GM23338 (cell line): ENCODE results near the gene HK1.

Experiments
- CREB1 ChIP-seq: fragments of 250-450 bp; sonication (Bioruptor Pico); IDR thresholded peaks from 2 replicates; pipeline ENCODE4 v1.5.0; 2020; ENCODE audit warnings: low read depth, mild to moderate bottlenecking, moderate library complexity
- EZH2 ChIP-seq: fragments of 200-600 bp; sonication (generic); IDR thresholded peaks from one replicate; pipeline ENCODE4 v1.8.0; 2017; ENCODE audit warnings: antibody characterized with exemption, mild to moderate bottlenecking, low read depth; ENCODE audit not compliant: unreplicated experiment
- EZH2phosphoT487 ChIP-seq: fragments of 200-600 bp; sonication (generic); IDR thresholded peaks from one replicate; pipeline ENCODE4 v1.8.1; 2018; ENCODE audit warnings: antibody characterized with exemption; ENCODE audit not compliant: unreplicated experiment
- JUNB ChIP-seq: IDR thresholded peaks from one replicate; pipeline ENCODE4 v1.6.1; 2016; ENCODE audit warnings: antibody characterized with exemption; ENCODE audit not compliant: unreplicated experiment
- NANOG ChIP-seq: IDR thresholded peaks from 2 replicates; pipeline ENCODE4 v1.6.1; 2016; ENCODE audit warnings: antibody characterized with exemption, borderline replicate concordance
- POLR2AphosphoS5 ChIP-seq: IDR thresholded peaks from 2 replicates; pipeline ENCODE4 v1.6.1; 2016; ENCODE audit warnings: antibody characterized with exemption, low read depth
- STAT1 ChIP-seq: IDR thresholded peaks from one replicate; pipeline ENCODE4 v1.6.1; 2016; ENCODE audit warnings: antibody characterized with exemption; ENCODE audit not compliant: unreplicated experiment
- TF ChIP-seq, protein P1 (sequence below), 2 experiments: fragments of 200-600 bp in 1 of 2; sonication (generic) in 1 of 2; conservative IDR thresholded peaks; 2 replicates each; pipeline versions ENCODE4 v1.5.1 to v1.6.1; 2016 to 2017; ENCODE audit warnings: antibody characterized with exemption in 2 of 2, low read depth in 2 of 2, mild to moderate bottlenecking in 2 of 2, moderate library complexity in 1 of 2
- TF ChIP-seq, protein P2 (sequence below): IDR thresholded peaks from one replicate; pipeline ENCODE4 v1.6.1; 2018; ENCODE audit warnings: antibody characterized with exemption; ENCODE audit not compliant: unreplicated experiment

DNA sequence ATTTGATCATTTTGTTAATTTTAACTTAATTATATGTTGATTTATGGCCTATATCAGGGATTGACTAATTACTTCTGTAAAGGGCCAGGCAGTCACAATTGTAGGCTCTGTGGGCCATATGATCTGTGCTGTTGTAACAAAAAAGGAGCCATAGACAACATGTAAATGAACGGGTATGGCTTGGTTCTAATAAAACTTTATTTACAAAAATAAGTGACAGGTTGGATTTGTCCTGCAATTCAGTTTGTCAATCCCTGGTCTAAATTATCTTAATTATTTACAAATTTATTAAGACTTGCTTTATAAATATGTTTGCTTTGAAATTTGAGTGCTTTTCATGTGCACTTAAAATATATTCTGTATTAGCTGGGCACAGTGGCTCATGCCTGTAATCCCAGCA, 2.9 kb upstream of the HK1 start:
- TF ChIP-seq EZH2phosphoT487 = no peak
- TF ChIP-seq, protein P1, sequence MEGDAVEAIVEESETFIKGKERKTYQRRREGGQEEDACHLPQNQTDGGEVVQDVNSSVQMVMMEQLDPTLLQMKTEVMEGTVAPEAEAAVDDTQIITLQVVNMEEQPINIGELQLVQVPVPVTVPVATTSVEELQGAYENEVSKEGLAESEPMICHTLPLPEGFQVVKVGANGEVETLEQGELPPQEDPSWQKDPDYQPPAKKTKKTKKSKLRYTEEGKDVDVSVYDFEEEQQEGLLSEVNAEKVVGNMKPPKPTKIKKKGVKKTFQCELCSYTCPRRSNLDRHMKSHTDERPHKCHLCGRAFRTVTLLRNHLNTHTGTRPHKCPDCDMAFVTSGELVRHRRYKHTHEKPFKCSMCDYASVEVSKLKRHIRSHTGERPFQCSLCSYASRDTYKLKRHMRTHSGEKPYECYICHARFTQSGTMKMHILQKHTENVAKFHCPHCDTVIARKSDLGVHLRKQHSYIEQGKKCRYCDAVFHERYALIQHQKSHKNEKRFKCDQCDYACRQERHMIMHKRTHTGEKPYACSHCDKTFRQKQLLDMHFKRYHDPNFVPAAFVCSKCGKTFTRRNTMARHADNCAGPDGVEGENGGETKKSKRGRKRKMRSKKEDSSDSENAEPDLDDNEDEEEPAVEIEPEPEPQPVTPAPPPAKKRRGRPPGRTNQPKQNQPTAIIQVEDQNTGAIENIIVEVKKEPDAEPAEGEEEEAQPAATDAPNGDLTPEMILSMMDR (conservative IDR thresholded peaks at IDR 0.05; ENCODE audit: low read depth in 2 of 2) = no peak
- TF ChIP-seq JUNB = no peak
- TF ChIP-seq STAT1 = no peak
- no peak for TF ChIP-seq CREB1 (CRISPR knock-in tag)
- no peak for TF ChIP-seq EZH2
- TF ChIP-seq, protein P2, sequence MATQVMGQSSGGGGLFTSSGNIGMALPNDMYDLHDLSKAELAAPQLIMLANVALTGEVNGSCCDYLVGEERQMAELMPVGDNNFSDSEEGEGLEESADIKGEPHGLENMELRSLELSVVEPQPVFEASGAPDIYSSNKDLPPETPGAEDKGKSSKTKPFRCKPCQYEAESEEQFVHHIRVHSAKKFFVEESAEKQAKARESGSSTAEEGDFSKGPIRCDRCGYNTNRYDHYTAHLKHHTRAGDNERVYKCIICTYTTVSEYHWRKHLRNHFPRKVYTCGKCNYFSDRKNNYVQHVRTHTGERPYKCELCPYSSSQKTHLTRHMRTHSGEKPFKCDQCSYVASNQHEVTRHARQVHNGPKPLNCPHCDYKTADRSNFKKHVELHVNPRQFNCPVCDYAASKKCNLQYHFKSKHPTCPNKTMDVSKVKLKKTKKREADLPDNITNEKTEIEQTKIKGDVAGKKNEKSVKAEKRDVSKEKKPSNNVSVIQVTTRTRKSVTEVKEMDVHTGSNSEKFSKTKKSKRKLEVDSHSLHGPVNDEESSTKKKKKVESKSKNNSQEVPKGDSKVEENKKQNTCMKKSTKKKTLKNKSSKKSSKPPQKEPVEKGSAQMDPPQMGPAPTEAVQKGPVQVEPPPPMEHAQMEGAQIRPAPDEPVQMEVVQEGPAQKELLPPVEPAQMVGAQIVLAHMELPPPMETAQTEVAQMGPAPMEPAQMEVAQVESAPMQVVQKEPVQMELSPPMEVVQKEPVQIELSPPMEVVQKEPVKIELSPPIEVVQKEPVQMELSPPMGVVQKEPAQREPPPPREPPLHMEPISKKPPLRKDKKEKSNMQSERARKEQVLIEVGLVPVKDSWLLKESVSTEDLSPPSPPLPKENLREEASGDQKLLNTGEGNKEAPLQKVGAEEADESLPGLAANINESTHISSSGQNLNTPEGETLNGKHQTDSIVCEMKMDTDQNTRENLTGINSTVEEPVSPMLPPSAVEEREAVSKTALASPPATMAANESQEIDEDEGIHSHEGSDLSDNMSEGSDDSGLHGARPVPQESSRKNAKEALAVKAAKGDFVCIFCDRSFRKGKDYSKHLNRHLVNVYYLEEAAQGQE = no peak
- no peak for TF ChIP-seq NANOG
- no peak for TF ChIP-seq POLR2AphosphoS5
